Stomach smooth muscle (tissue), 2 donors: ENCODE data around the gene TNIP2.
"Not testable (repeated sequence)": the region's sequence is repeated elsewhere in the genome, so short reads cannot be mapped to it uniquely, and the experiment has no call there.

Experiments used
- H3K27ac ChIP-seq: one replicate; pipeline ENCODE4 v1.7.0; 2013; ENCODE audit warnings: mild to moderate bottlenecking, low read length, inconsistent platforms
- H3K27me3 ChIP-seq, 2 donors: one replicate each; pipeline ENCODE4 v1.7.0; 2013; ENCODE audit warnings: low read length in 2 of 2; ENCODE audit not compliant: insufficient read depth in 2 of 2, control insufficient read depth in 1 of 2
- H3K36me3 ChIP-seq, 2 donors: one replicate each; pipeline ENCODE4 v1.7.0; 2013; ENCODE audit warnings: low read length in 2 of 2; ENCODE audit not compliant: control insufficient read depth in 2 of 2, insufficient read depth in 2 of 2
- H3K4me1 ChIP-seq: one replicate; pipeline ENCODE4 v1.7.0; 2013; ENCODE audit warnings: low read length; ENCODE audit not compliant: control insufficient read depth, insufficient read depth
- H3K4me3 ChIP-seq, 2 donors: one replicate each; pipeline ENCODE4 v1.7.0; 2013; ENCODE audit warnings: low read length in 2 of 2
- H3K9ac ChIP-seq, 2 donors: one replicate each; pipeline ENCODE4 v1.7.0; 2013; ENCODE audit warnings: low read length in 2 of 2, mild to moderate bottlenecking in 1 of 2
- H3K9me3 ChIP-seq, 2 donors: one replicate each; pipeline ENCODE4 v1.7.0; 2013; ENCODE audit warnings: low read length in 2 of 2; ENCODE audit not compliant: control insufficient read depth in 2 of 2
- donor health status: healthy.
- donor health status: Pancreatic carcinoma.

TNIP2 gene

DNA sequence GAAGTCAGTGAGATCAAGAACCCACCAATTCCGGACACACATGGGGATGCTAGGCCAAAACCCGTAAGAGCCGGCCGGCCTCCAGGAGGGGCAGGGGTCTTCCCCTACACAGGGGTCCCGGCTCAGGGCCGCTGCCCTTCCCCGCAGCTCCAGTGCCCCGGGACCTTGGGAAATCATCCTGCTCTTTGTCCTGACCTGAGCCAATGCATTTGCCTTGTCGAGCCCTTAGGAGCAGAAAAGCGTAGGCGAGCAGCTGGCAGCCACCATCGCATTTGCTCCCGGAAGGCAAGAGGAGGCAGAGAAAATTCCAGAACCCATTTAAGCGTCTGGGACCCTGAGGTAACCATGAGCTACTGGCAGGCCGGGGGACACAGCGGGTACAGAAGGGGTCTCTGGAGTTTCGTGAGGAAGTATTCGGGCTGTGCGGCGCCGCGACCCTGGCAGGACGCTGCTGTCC is 7.4 kb upstream of the TNIP2 start:
- Histone ChIP-seq H3K4me3 (peak overlapping the region; percentile 63 to 71), H3K27me3 (peaks cover 0 to 5% of the 10 kb centered on the region in 2 donors), H3K27ac (no peak overlapping the region), H3K4me1 (peaks cover 9% of the 10 kb centered on the region), H3K36me3 (no peaks in the 10 kb centered on the region), H3K9me3 (no peaks in the 10 kb centered on the region), H3K9ac (peak overlapping the region; percentile 5 to 65)

DNA sequence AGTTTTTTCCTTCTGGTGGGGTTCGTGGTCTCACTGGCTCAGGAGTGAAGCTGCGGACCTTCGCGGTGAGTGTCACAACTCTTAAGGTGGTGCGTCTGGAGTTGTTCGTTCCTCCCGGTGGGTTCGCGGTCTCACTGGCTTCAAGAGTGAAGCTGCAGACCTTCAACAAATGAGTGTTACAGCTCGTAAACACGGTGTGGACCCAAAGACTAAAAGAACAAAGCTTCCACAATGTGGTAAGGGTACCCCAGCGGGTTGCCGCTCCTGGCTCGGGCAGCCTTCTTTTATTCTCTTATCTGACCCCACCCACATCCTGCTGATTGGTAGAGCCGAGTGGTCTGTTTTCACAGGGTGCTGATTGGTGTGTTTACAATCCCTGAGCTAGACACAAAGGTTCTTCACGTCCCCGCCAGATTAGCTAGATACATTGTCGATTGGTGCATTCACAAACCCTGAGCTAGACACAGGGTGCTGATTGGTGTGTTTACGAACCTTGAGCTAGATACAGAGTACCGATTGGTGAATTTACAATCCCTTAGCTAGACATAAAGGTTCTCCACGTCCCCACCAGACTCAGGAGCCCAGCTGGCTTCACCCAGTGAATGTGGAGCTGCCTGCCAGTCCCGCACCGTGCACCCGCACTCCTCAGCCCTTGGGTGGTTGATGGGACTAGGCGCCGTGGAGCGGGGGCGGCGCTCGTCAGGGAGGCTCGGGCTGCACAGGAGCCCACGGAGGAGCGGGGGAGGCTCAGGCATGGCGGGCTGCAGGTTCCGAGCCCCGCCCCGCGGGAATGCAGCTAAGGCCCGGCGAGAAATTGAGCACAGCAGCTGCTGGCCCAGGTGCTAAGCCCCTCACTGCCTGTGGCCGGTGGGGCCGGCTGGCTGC is 6.6 kb upstream of the TNIP2 start:
- not testable (repeated sequence) for H3K9ac ChIP-seq, H3K9me3 ChIP-seq, H3K27ac ChIP-seq, H3K27me3 ChIP-seq, H3K36me3 ChIP-seq, H3K4me3 ChIP-seq, H3K4me1 ChIP-seq

DNA sequence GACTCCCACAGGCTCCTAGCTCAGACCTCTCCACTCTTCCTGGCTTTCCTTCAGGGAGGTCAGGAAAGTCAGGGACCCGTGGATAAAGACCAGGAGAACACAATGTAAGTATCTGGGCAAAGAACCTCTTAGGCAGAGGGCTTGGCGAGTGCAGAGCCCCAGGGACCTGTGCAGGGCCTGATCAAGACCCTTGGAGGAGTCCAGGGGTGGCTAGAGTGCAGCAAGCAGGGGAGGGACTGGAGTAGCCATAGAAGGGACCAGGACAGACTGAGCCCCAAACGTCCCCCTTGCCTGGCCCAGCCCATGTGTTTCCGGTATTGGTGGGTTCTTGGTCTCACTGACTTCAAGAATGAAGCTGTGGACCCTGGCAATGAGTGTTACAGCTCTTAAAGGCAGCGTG is 5.9 kb upstream of the TNIP2 start:
- Histone ChIP-seq H3K4me1 (peaks cover 6% of the 10 kb centered on the region), H3K9me3 (no peaks in the 10 kb centered on the region), H3K36me3 (no peaks in the 10 kb centered on the region), H3K9ac (no peak overlapping the region), H3K4me3 (no peak overlapping the region), H3K27ac (no peak overlapping the region), H3K27me3 (no peaks in the 10 kb centered on the region)

GRCh38 chr4:2761035-2761923 is 5.1 kb upstream of the TNIP2 start:
- Histone ChIP-seq H3K9ac (no peak overlapping the region), H3K27me3 (no peaks in the 10 kb centered on the region), H3K9me3 (no peaks in the 10 kb centered on the region), H3K4me1 (peaks cover 9% of the 10 kb centered on the region), H3K36me3 (no peaks in the 10 kb centered on the region), H3K27ac (no peak overlapping the region), H3K4me3 (no peak overlapping the region)

GRCh38 chr4:2757426-2757825 is 1.3 kb upstream of the TNIP2 start:
- H3K9me3 ChIP-seq = no peaks in the 10 kb centered on the region
- no peak overlapping the region for H3K9ac ChIP-seq
- H3K4me1 ChIP-seq = peaks cover 14% of the 10 kb centered on the region
- no peak overlapping the region for H3K4me3 ChIP-seq
- H3K36me3 ChIP-seq = peaks cover 0 to 2% of the 10 kb centered on the region in 2 donors
- H3K27me3 ChIP-seq = no peaks in the 10 kb centered on the region
- no peak overlapping the region for H3K27ac ChIP-seq

- Histone ChIP-seq H3K9ac (peak overlapping the region in 1 of 2 donors; percentile 51), H3K27ac (no peak overlapping the region), H3K36me3 (peaks cover 0 to 5% of the 10 kb centered on the region in 2 donors), H3K9me3 (no peaks in the 10 kb centered on the region), H3K27me3 (no peaks in the 10 kb centered on the region), H3K4me3 (peak overlapping the region; percentile 66 to 69), H3K4me1 (peaks cover 17% of the 10 kb centered on the region)
Measured at GRCh38 chr4:2756691-2757350, 685 bp upstream of the TNIP2 start.

DNA sequence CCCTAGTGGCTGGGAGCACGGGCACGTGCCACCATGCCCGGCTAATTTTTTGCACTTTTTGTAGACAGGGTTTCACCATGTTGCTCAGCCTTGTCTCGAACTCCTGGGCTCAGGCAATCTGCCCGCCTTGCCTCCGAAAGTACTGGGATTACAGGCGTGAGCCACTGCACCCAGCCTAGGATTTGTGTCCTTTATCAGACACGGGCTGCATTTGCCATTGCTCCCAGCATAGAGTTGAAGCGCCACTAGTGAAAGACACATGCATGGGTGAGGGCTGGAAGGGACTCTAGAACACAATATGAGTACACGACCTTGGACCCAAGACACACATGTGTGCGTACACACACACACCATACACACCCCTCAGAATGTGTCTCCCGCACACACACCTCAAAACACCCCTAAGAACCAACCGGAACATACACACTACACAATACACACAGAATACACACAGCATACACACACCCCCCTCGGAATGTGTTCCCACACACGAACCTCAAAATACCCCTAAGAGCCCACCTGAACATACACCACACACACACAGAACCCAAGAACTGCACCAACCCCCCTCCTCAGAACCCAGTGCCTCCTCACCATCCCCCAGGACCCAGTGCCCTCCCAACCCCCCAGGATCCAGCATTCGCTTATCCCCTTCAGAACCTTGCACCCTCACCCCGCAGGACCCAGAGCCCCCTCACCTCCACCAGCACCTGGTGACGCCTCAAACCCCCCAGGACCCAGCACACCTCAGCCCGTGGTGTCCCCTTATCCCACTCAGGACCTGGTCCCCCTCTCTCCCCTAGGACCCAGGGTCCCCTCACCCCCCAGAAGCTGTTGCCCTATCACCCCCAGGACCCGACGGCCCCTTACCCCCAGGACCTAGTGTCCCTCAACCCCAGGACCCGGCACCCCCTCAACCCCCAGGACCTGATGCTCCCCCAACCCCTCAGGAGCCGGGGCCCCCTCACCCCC is 1.0 kb downstream of the TNIP2 start:
- peak overlapping the region; percentile 49 to 86 for H3K4me3 ChIP-seq
- peak overlapping the region; percentile 60 to 83 for H3K9ac ChIP-seq
- no peak overlapping the region for H3K27ac ChIP-seq
- H3K36me3 ChIP-seq = peaks cover 0 to 5% of the 10 kb centered on the region in 2 donors
- H3K4me1 ChIP-seq = peaks cover 33% of the 10 kb centered on the region
- no peaks in the 10 kb centered on the region for H3K27me3 ChIP-seq
- H3K9me3 ChIP-seq = no peaks in the 10 kb centered on the region

DNA sequence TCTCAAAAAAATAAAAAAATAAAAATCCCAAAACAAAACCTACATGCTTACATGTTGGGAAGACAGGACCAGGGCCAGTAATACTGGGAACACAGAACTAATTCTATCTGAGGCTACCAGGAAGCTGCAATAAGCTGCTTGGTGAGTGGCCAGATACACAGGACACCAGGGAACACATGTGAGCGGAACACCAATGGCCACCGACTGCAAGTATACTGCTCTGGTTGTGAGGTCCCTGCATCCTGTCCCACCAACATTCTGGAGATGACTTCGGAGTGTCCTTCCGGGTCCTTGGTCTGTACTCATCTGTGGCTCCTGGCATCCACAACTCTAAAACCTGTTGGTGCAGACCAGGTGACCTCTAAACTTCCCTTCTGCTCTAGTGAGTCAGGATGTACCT is 2.7 kb downstream of the TNIP2 start:
- Histone ChIP-seq H3K27me3 (no peaks in the 10 kb centered on the region), H3K9ac (no peak overlapping the region), H3K36me3 (peaks cover 0 to 5% of the 10 kb centered on the region in 2 donors), H3K27ac (no peak overlapping the region), H3K4me1 (peaks cover 33% of the 10 kb centered on the region), H3K9me3 (no peaks in the 10 kb centered on the region), H3K4me3 (no peak overlapping the region)

GRCh38 chr4:2750719-2751605 is 5.2 kb downstream of the TNIP2 start:
- Histone ChIP-seq H3K36me3 (peaks cover 7 to 22% of the 10 kb centered on the region in 2 donors), H3K4me1 (peaks cover 40% of the 10 kb centered on the region), H3K27me3 (no peaks in the 10 kb centered on the region), H3K9me3 (no peaks in the 10 kb centered on the region), H3K9ac (peak overlapping the region in 1 of 2 donors; percentile 21), H3K4me3 (peak overlapping the region; percentile 37 to 44), H3K27ac (peak overlapping the region; percentile 41)
